ENCODE data around the gene ABR. TPM values are rescaled to one million over a fixed set of nuclear protein-coding genes. Genes with fewer than 3 reads are reported as not detected.
A peak's percentile ranks its signal among the peaks of the same experiment; 100 is the strongest.
"Not testable (repeated sequence)": the region's sequence is repeated elsewhere in the genome, so short reads cannot be mapped to it uniquely, and the experiment has no call there.

The ABR gene
- total RNA-seq, 1 experiment from 2014 or later: 42.2 TPM

DNA sequence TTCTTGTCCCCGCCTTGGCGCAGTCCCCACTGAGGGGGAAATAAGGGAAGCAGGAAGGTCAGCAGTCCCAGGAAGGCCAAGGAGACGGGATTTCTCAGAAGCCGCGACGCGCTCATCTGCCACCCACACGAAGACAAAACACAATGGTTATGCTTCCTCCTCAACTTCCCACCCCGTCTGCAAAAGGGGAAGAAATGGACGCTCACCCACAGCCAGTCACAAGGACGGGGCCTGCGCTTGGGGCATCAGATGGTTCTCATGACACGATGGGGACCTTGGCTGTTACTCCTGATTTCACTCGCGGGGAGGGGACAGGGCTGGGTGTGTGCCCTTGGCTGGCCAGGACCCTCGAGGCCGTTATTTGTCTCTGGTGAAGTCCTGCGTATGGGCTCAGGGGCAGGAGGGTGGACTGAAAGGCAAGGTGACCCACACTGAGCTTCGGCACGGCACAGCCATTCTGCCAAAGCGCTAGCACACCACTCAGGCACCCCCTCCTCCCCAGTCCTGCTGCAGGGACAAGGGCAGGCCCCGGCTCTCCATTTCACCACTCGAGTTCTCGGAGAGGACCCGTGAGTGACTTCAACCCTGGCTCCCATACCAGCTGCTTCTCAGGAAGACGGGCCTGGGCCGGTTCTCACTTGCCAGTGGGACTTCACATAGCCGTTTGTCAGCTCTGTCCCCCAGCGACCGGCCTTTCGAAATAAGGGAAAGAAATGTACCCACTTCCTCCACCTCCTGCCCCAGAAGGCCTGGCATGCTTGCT lies 84.5 kb downstream of the ABR start:
- DNase-seq (ENCODE audit: low read depth): no peak

DNA sequence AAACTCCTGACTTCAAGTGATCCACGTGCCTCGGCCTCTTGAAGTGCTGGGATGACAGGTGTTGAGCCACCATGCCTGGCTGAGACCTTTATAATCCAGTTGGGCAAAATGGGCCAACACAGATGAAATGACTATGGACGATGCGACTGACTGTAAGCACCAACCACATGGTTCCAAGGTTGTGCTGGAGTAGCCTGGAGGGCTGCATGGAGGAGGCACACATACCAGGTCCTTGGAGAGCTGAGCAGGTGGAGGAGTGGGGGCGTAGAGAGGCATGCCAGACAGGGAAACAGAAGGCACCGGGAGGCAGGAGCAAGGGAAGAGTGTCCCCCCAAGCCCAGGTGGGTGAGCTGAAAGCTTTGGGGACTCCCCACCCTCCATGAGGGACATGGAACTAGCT lies 85.2 kb downstream of the ABR start:
- no peak for DNase-seq (ENCODE audit: low read depth)

DNA sequence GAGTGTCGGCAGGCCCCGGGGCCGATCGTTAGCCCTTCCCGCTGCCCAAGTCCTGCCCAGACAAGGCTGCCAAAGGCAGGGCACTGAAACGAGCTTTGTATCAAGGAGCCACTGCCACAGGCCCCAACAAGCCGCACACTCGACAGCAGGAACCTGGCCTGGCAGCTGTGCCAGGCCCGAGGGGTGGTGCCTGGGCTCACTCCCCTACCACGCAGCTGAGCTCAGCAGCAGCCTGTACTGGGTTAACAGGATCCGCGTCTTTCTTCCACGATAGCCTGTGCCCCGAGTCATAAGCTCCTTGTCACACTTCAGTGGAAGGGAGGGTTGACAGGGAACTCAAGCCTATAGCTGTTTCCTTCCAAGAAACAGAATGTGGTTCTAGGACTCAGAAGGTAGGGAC lies 87.9 kb downstream of the ABR start:
- no peak for DNase-seq (ENCODE audit: low read depth)

DNA sequence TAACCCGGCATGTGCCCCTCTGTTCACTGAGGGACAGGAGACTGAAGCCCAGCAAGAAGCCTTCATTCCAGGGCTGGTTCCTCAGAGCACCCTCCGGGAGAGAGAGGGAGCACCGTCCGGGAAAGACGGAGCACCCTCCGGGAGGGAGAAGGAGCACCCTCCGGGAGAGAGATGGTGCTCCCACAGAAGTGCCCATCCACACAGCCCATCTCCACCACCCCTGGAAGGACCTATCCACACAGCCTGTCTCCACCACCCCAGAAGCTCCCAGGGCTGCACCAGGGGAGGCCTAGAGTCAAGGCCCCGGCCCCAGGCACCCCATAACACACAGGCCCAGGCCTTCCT lies 88.6 kb downstream of the ABR start:
- no peak for DNase-seq (ENCODE audit: low read depth)

DNA sequence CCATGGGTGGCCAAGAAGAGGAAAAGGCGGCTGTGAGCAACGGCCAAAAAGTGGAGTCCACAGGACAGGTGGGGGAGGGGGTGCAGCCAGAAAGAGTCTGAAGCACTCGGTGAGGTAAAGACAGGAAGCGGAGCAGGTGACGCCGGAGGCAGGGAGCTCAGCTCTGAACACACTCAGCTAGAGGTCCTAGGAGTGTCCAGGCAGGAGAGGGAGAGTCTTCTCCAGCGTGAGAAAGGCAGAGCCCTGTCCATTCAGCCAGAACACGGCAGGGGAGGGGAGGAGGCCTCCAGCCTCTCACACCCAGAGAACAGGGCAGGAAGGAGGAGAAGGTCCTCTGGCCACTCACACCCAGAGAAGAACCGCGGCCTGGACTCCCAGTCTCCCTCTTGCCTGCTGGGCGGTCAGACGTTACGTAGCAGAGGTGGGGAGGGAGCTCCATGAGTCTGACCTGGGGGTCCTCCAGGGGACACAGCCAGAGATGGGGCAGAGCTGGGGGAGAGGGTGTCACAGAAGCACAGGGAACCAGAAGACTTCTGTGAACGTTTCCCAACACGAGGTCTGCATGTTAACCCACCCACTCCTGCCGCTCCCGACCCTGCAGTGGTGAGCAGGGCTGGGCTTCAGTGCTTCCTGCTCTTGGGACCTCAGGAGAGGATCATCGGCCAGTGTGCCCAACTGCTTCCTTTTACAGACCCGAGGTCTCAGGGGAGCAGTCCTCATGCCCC lies 89.2 kb downstream of the ABR start:
- DNase-seq (ENCODE audit: low read depth): no peak

DNA sequence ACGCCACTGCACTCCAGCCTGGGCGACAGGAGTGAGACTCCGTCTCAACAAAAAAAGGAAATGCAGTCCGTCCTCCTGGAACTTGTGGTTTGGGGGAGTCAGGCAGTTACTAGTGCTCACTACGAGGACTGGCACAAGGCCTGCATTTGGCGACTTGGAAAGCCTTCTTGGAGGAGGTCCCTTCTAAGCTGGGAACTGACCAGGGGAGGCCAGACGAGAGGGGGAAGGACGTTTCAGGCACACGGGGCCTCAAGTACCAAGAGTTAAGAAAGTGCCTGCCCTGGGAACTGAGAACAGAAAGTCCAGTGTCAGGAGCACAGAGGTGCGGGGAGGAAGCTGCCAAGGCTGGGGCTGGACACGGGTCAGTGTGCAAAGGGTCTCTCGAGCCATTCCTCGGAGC lies 89.9 kb downstream of the ABR start:
- DNase-seq (ENCODE audit: low read depth): no peak

DNA sequence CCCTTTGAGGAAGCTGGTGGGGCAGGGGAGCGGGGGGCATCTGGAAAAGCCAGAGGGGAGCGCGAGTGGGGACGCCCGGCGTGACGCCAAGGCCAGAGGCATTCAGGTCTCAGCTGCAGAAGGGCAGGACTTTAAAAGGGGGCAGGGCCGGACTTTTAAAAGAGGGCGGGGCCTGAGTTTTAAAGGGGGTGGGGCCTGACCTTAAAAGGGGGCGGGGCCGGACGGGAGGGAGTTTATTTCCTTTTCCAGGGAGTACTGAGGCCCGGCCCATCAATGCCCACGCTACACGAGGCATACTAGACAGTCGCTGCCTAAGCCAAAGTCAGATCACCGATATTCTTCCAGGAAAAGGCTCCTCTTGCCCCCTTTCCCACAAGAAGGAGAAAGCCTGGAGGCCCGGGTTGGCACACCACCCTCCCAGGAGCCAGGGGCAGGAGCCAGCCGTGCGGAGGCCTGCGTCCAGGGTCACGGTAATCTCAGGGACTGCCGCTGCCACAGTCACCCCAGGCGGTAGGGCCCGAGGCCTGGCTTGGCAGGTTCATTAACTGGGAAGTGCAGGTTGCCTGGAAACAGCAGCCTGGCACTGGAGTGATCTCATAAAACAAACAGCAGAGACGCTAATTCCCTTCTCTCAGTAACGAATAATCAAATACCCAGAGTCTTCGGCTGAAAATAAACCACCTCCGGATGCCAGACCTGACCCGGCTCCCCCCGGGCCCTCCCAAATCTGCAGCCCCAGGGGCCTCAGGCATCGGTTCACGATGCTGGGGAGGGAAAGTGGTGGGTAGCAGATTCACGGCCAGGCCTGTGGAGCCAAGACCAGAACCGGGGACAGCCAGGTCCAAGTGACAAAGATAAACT lies 92.2 kb downstream of the ABR start:
- no peak for DNase-seq (ENCODE audit: low read depth)

DNA sequence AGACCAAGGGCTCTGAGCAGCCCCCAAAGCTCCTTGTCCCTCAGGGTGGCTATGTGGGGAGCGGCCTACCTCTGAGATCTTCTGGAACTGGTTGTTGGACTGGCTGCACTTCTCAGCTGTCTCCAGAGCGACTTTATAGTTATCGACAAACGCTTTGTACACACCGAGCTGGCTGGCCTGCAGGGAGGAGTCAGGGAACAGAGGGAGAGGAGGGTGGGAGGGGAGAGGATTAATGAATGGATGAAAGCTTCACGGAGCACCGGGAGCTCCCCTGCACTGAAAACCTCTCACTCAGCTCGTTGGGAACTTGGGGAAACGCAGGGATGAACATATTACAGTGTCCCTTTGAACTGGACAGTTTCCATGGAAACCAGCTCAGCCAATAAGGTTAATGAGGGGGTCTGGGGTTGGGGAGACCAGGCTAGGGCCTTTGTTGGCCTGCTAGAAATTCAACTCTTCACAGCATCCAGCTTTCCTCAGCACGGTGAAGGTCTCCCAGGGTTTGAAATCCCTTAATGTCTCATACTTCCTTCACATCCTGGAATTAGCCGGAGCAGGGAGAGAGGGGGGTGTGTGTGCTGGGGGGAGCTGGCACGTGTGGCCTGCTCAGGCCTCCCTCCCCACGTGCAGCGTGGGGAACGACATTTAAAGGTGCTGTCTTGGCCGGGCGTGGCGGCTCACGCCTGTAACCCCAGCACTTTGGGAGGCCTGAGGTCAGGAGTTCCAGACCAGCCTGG lies 96.2 kb downstream of the ABR start:
- no peak for DNase-seq (ENCODE audit: low read depth)

DNA sequence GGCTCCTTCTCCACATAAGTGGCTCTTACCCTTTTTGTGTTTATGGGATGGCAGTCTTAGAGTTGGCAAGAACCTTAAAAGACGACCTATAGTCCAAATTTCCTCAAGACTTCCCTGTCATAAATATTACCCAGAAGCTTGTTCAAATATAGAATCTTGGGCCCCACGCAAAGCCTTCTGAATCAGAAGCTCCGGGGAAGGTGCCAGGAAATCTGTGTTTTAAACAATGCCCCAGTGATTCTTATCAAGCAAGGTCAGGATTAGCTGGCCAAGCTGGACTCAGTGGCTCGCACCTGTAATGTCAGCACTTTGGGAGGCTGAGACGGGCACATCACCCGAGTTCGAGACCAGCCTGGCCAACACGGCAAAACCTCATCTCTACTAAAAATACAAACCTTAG lies 97.2 kb downstream of the ABR start:
- peak; percentile 45 for DNase-seq (ENCODE audit: low read depth)

DNA sequence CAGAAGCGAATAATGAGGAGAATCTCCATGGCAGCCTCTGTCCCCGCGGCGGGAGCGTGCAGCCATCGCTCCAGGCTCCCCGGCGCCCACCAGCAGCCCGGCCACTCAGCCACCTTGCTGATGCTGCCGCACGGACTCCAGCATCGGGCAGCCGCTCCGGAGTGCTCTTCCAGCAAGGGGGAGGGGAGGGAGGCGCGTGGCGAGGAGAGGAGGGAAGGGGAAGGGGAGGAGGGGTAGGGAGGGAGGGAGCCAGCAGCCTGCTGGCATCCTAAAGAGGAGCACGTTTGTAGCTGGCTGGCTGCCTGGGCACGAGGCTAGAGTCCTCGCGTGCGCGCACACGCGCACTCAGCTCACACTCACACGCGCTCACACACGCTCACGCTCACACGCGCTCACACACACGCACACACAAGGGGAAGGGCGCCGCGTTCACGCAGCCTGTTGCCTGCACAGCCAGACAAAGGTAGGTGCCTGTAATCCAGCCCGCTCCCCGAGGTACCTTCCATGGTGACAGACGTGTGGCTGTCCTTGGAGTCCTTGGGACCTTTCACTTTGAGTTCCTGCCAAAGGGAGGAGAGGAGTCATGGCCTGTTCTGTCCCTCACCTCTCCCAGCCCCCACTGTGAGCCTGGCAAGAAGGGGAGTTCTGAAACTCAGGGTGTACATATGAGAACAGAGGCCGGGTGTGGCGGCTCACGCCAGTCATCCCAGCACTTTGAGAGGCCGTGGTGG lies 100.8 kb downstream of the ABR start:
- no peak for DNase-seq (ENCODE audit: low read depth)

DNA sequence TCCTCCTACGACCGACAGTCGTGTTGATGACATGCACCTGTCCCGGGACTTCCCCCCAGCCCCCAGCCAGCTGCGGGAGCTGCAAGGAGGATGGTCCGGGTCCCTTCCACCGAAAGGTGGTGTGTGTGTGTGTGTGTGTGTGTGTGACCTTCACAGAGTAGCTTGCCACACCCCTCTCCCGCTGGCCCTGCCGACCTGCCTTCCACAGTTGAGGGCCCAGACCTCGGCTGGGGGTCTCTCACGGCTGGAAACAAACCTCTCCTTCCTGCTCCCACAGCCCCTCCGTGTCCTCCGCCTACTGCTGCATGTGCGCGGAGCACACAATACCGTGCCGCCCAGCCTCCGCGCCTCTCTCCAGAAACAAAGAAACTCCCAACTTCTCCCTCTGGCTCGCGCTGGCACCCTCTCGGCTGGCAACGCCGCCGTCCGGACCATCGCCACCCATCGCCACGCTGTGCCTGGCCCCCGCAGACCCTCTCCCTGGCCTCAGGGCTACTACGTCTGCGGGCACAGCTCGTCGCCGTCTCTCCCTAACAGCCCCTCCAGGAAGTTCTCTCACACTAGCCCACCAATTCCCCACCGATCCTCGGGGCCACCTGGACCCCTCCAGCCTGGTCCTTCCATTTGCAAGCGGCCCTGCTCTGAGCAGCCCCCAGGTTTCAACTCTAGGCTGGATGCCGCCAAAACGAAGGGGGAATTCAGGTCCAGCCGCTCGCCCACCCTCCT lies 101.6 kb downstream of the ABR start:
- no peak for DNase-seq (ENCODE audit: low read depth)

DNA sequence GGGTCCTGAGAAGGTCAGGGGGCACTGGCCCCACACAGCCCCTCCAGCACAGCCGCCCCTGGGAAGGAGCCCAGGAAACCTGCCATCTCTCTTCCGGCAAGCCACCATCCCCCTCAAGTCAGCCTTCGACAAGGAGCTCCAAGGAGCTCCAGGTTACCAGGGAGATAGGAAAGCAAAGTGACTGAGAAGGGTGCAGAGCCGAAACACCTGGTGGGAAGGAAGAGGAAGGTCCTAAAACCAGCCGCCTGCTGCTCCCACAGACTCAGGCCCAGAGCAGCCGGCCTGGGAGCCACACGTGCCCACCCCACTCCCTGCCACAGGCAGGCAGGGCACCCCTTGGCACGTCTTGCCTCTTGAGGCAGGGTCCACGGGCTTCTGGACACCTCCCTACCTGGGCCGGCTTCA lies 102.2 kb downstream of the ABR start:
- no peak for DNase-seq (ENCODE audit: low read depth)

DNA sequence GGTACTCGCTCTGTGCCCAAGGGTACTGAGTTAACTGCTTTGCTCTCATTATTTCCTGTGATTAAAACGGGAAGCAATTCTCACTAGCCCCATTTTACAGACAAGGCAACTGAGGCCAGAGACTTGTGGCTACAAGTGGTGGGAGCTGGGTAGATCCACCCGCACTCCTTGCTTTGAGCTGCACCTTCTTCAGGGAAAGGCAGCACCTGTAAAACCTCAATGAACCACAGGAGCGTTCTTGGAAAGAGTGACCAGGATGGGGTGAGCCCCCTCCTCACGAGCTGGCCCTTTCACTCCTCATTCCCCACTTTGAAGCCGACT lies 102.8 kb downstream of the ABR start:
- DNase-seq (ENCODE audit: low read depth): no peak

DNA sequence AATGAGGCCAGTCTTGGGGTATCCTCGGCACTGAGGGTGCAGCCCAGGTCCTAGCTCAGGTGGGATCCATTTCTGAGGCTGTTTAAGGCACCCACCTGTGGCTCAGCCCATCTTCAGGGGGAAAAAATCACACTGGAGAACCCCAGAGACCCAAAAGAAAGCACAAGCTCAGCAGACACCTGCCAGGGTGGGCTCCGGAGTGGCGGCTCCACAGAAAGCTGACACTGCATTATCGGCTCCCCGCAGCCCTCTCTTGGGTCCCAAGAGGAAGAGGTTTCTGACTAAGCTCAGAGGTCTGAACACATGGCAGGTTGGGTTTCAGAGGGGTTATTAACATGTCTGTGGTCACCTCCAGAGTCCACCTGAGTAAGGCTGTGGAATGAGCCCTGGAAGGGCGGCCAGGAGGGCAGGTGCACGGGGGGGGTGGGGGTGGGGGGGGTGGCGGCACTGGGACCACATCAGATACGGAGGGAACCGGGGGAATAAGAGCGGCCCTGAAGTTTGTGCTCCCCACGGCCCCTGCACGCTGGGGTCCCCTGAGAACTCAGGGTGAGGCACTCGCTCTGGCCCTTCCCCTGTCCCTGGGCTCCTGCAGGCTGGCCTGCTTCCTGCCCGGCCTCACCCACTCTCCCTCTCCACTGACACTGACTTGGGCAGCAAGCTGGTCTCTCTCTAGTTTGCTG lies 103.3 kb downstream of the ABR start:
- no peak for DNase-seq (ENCODE audit: low read depth)

DNA sequence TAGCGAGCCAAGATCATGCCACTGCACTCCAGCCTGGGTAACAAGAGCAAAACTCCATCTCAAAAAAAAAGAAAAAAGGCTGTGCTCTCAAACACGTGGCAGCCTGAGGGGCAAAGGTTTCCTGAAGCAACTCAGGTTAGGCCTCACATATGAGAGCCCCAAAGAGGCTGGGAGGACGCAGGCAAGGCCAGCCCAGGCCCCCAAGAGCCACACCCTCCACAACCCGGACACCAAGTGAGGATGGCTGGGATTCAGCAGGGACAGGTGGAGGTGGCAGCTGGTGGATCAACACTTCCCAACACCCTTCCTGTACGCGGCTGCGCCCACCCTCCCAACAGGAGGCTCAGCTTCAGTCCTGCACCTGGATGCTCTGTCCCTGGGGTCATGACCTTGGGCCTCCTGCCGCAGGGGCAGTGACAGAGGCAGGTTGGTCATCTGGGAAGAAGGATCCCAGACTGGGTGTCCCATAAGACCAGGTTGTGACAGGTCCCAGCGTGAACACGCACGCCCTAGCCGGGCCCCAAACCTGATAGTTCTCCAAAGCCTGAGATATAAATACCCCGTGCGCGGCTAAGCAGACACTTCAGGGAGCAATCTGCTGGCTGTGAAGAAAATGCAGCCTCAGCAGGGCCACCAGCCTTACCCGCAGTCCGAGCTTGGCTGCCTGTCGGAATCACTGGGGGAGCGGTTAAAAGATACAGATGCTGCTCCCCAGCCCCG lies 104.7 kb downstream of the ABR start:
- no peak for DNase-seq (ENCODE audit: low read depth)

DNA sequence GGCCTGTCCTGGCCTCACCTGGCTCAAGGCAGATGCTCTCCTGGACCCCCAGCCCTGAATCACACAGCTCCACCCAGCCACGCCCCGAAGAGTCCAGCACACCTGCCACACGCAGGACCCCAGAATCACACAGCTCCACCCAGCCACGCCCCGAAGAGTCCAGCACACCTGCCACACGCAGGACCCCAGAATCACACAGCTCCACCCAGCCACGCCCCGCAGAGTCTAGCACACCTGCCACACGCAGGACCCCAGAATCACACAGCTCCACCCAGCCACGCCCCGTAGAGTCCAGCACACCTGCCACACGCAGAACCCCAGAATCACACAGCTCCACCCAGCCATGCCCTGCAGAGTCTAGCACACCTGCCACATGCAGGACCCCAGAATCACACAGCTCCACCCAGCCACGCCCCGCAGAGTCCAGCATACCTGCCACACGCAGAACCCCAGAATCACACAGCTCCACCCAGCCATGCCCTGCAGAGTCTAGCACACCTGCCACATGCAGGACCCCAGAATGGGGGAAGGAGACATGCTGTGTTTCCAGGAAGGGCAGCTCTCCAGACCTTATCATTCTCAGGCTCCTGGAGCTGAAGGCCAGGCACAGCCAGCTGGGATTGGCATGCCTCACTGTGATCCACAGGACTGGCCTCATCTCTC lies 105.7 kb downstream of the ABR start:
- not testable (repeated sequence) for DNase-seq (ENCODE audit: low read depth)

DNA sequence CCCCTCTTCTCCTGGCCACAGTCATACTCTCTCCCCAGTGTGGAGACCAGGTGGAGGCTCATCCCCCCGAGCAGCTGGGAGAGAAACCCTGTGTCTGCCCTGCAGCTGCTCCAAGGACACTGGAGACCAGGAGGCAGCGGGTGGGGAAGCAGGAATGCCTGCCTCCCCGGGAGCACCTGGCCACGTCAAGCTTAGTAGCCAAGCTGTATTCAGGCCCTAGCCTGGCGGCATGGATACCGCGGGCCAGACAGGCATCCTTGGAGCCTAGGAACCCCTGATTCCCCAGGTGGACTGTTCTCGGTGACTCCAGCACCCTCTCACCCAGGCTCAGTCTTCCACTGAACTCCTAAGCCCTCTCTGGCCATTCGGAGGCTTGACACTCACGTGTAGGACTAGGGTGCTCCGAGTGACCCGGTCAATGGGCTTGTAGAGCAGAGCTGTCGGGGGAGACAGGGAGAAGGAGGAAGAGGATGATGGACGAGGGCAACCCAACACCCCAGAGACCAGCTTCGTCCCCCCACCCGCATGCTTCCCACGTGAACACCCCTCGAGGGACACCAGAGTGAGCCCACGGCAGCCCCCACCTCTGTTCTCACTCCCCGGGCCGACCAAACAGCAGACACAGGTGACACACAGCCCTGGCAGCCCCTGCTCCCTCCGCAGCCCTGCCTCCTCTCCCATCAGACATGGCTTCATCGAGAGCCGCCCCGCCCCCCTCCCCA lies 106.4 kb downstream of the ABR start:
- no peak for DNase-seq (ENCODE audit: low read depth)

DNA sequence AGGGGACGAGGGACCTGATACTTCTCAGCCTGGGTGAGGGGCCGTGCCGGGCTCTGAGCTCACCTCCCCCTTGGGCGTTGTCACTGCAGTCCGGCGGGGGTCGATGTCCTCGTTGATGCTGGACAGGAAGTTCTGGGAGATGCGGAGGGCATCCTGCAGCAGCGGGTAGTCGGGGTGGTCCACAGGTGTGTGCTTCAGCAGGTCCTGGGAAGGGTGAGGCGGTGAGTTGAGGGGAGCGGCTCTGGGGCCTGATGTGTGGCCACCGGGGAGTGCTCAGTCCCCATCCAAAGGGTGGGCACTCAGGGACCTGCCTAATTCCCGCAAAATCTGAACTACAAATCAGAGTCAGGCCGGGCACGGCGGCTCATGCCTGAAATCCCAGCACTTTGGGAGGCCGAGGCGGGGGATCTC lies 107.2 kb downstream of the ABR start:
- no peak for DNase-seq (ENCODE audit: low read depth)

Measured in RPMI7951 (cell line).